ENCODE measurements around the gene CLCN3. TPM values are rescaled to one million over a fixed set of nuclear protein-coding genes. Genes with fewer than 3 reads are reported as not detected.

CLCN3 gene
- total RNA-seq, 1 experiment from 2014 or later: 42.1 TPM

DNA sequence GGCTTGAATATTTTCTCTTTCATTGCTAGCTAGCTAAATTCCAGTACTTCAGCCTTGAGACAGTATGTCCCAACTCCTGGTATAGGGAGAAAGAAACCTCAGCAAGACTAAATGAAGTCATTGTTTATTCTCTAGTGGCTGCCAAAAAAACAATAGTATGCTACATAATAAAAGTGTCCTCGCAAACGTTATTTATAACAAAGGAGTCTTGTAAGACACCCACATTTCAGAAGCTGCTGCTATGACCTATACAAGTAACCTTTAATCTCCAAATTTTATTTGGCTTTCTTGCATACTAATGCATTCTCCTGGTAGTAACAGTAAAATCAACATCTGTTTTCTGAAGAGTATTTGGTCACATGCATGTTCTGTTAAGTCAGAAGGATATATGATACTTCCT, 36.8 kb upstream of the CLCN3 start:
- Mint-ChIP-seq H3K4me3 (ENCODE audit: unreplicated experiment) (no peak overlapping the region), H3K27me3 (ENCODE audit: insufficient read depth, unreplicated experiment) (no peaks in the 10 kb centered on the region), H3K27ac (ENCODE audit: unreplicated experiment) (no peak overlapping the region), H3K4me1 (ENCODE audit: low read depth, unreplicated experiment) (no peaks in the 10 kb centered on the region), H3K9me3 (ENCODE audit: unreplicated experiment) (no peaks in the 10 kb centered on the region), H3K36me3 (ENCODE audit: insufficient read depth, unreplicated experiment) (no peaks in the 10 kb centered on the region)
- intact Hi-C loops (cut with micrococcal nuclease; ENCODE audit: unreplicated experiment): no loop called here
- Histone ChIP-seq H3K4me1 (no peaks in the 10 kb centered on the region), H3K4me3 (ENCODE audit: low read depth, low read length) (no peak overlapping the region), H3K36me3 (ENCODE audit: control insufficient read depth, insufficient read depth, low read length) (no peaks in the 10 kb centered on the region), H3K9me3 (no peaks in the 10 kb centered on the region), H3K27me3 (replicated peaks; ENCODE audit: control insufficient read depth, insufficient read depth, low read length) (no peaks in the 10 kb centered on the region)
- no peak for DNase-seq
- ChIA-PET CTCF (no interaction called here), POLR2A (no interaction called here)
- BruUV-seq (replicated peaks): no TSS peak
- TF ChIP-seq, protein P1, sequence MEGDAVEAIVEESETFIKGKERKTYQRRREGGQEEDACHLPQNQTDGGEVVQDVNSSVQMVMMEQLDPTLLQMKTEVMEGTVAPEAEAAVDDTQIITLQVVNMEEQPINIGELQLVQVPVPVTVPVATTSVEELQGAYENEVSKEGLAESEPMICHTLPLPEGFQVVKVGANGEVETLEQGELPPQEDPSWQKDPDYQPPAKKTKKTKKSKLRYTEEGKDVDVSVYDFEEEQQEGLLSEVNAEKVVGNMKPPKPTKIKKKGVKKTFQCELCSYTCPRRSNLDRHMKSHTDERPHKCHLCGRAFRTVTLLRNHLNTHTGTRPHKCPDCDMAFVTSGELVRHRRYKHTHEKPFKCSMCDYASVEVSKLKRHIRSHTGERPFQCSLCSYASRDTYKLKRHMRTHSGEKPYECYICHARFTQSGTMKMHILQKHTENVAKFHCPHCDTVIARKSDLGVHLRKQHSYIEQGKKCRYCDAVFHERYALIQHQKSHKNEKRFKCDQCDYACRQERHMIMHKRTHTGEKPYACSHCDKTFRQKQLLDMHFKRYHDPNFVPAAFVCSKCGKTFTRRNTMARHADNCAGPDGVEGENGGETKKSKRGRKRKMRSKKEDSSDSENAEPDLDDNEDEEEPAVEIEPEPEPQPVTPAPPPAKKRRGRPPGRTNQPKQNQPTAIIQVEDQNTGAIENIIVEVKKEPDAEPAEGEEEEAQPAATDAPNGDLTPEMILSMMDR (IDR thresholded peaks at IDR 0.05; ENCODE audit: insufficient read depth in 1 of 2, low read depth in 1 of 2, low read length in 1 of 2, severe bottlenecking in 1 of 2, unreplicated experiment in 1 of 2): no peak

GRCh38 chr4:169593050-169593560, 27.3 kb upstream of the CLCN3 start:
- intact Hi-C loops (cut with micrococcal nuclease; ENCODE audit: unreplicated experiment): no loop called here
- no TSS peak for BruUV-seq (replicated peaks)
- Mint-ChIP-seq H3K36me3 (ENCODE audit: insufficient read depth, unreplicated experiment) (no peaks in the 10 kb centered on the region), H3K9me3 (ENCODE audit: unreplicated experiment) (no peaks in the 10 kb centered on the region), H3K4me3 (ENCODE audit: unreplicated experiment) (no peak overlapping the region), H3K27ac (ENCODE audit: unreplicated experiment) (no peak overlapping the region), H3K4me1 (ENCODE audit: low read depth, unreplicated experiment) (no peaks in the 10 kb centered on the region), H3K27me3 (ENCODE audit: insufficient read depth, unreplicated experiment) (no peaks in the 10 kb centered on the region)
- ChIA-PET CTCF (no interaction called here), POLR2A (no interaction called here)
- H3K36me3 ChIP-seq (ENCODE audit: control insufficient read depth, insufficient read depth, low read length): no peaks in the 10 kb centered on the region
- H3K27me3 ChIP-seq (replicated peaks; ENCODE audit: control insufficient read depth, insufficient read depth, low read length): no peaks in the 10 kb centered on the region
- DNase-seq: no peak
- no peaks in the 10 kb centered on the region for H3K9me3 ChIP-seq
- H3K4me3 ChIP-seq (ENCODE audit: low read depth, low read length): no peak overlapping the region
- TF ChIP-seq, protein P1 (IDR thresholded peaks at IDR 0.05; ENCODE audit: insufficient read depth in 1 of 2, low read depth in 1 of 2, low read length in 1 of 2, severe bottlenecking in 1 of 2, unreplicated experiment in 1 of 2): no peak
- H3K4me1 ChIP-seq: no peaks in the 10 kb centered on the region

DNA sequence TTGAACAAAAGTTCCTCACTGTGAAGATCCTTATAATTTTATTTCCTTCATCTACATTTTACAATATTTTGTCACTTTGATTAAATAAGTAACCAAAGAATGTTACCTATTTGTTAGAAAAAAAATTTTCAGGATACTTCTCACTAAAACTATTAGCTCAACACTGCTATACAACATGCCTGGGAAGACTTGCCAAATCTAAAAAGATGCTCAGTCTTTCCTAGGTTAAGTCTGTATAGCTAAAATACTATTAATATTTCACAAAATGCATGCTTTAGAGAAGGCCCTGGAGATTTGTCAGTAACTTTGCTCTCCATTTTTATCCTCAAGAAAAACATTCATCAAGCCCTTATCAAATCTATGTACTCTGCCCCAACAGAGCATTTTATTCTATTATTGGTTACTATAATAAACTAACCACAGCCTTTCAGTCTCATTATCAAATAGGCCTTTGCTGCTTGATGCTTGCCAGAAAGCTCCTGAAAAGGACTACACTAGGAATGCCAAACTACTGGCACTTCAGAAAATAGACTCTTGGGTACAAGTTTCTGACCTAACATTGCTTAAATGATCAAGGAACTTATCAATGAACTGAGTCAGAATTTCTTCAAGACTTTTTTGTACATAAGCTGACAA, 25.7 kb upstream of the CLCN3 start:
- intact Hi-C loops (cut with micrococcal nuclease; ENCODE audit: unreplicated experiment): no loop called here
- no peak overlapping the region for H3K27ac Mint-ChIP-seq (ENCODE audit: unreplicated experiment)
- POLR2A ChIA-PET: no interaction called here
- no peaks in the 10 kb centered on the region for H3K36me3 ChIP-seq (ENCODE audit: control insufficient read depth, insufficient read depth, low read length)
- no peak for DNase-seq
- CTCF ChIA-PET: no interaction called here
- H3K9me3 Mint-ChIP-seq (ENCODE audit: unreplicated experiment): no peaks in the 10 kb centered on the region
- H3K4me3 ChIP-seq (ENCODE audit: low read depth, low read length): no peak overlapping the region
- H3K9me3 ChIP-seq: no peaks in the 10 kb centered on the region
- no TSS peak for BruUV-seq (replicated peaks)
- H3K4me1 Mint-ChIP-seq (ENCODE audit: low read depth, unreplicated experiment): no peaks in the 10 kb centered on the region
- no peak overlapping the region for H3K4me3 Mint-ChIP-seq (ENCODE audit: unreplicated experiment)
- H3K4me1 ChIP-seq: no peaks in the 10 kb centered on the region
- no peaks in the 10 kb centered on the region for H3K27me3 ChIP-seq (replicated peaks; ENCODE audit: control insufficient read depth, insufficient read depth, low read length)
- no peaks in the 10 kb centered on the region for H3K36me3 Mint-ChIP-seq (ENCODE audit: insufficient read depth, unreplicated experiment)
- no peaks in the 10 kb centered on the region for H3K27me3 Mint-ChIP-seq (ENCODE audit: insufficient read depth, unreplicated experiment)
- TF ChIP-seq, protein P1 (IDR thresholded peaks at IDR 0.05; ENCODE audit: insufficient read depth in 1 of 2, low read depth in 1 of 2, low read length in 1 of 2, severe bottlenecking in 1 of 2, unreplicated experiment in 1 of 2): no peak

All from Caco-2 (cell line).